Sigmoid colon (tissue), 4 donors: ENCODE results near the gene MRPS17.

ENCODE experiments used
- CTCF ChIP-seq, 4 experiments: fragments of 450-650 bp in 3 of 4; fragments of 200-600 bp in 1 of 4; IDR thresholded peaks; one replicate each; pipeline ENCODE4 v1.5.1; 2016 to 2019; ENCODE audit warnings: antibody characterized with exemption in 4 of 4, mild to moderate bottlenecking in 3 of 4, moderate library complexity in 2 of 4
- EP300 ChIP-seq, 4 donors: sonication (generic); formaldehyde crosslinking; IDR thresholded peaks; one replicate each; pipeline ENCODE4 v1.6.1; 2017; ENCODE audit warnings: antibody characterized with exemption in 4 of 4
- POLR2A ChIP-seq, 2 donors: fragments of 450-650 bp; IDR thresholded peaks; one replicate each; pipeline ENCODE4 v1.6.1; 2016; ENCODE audit warnings: antibody characterized with exemption in 2 of 2, mild to moderate bottlenecking in 2 of 2, moderate library complexity in 2 of 2
- POLR2AphosphoS5 ChIP-seq, 4 donors: sonication (generic); formaldehyde crosslinking; IDR thresholded peaks; one replicate each; pipeline ENCODE4 v1.6.1; 2017; ENCODE audit warnings: antibody characterized with exemption in 4 of 4

- TF ChIP-seq POLR2A (IDR thresholded peaks at IDR 0.05) (no peak), CTCF (IDR thresholded peaks at IDR 0.05) (no peak), POLR2AphosphoS5 (IDR thresholded peaks at IDR 0.05) (no peak), EP300 (IDR thresholded peaks at IDR 0.05) (no peak)
These were observed 15.2 kb downstream of the MRPS17 start for GRCh38 chr7:55966851-55967250.
